H1 (cell line): ENCODE results near the gene TACR2.

Experiments
- CBX8 ChIP-seq: fragments of 300-800, 300-1000 bp; sonication (generic); IDR thresholded peaks from 2 replicates; pipeline ENCODE4 v1.7.1; 2016; ENCODE audit warnings: low read depth, low read length, borderline replicate concordance
- CHD2 ChIP-seq: IDR thresholded peaks from 2 replicates; pipeline ENCODE4 v1.6.1; 2012; ENCODE audit warnings: low read length, improper control_type of control experiment
- CREB1 ChIP-seq: IDR thresholded peaks from 2 replicates; pipeline ENCODE4 v1.6.1; 2012; ENCODE audit warnings: inconsistent platforms
- CTBP2 ChIP-seq: IDR thresholded peaks from 2 replicates; pipeline ENCODE4 v1.7.0; 2011; ENCODE audit warnings: borderline replicate concordance, mild to moderate bottlenecking, moderate library complexity, mixed read lengths, low read length; ENCODE audit not compliant: insufficient read depth, insufficient read length
- EZH2 ChIP-seq: fragments of 200-600 bp; sonication (generic); IDR thresholded peaks from 2 replicates; pipeline ENCODE4 v1.7.1; 2012; ENCODE audit warnings: low read depth, mild to moderate bottlenecking, moderate library complexity, low read length, inconsistent platforms; ENCODE audit not compliant: severe bottlenecking
- HDAC6 ChIP-seq: IDR thresholded peaks from one replicate; pipeline ENCODE4 v1.7.1; 2012; ENCODE audit warnings: low read depth, mild to moderate bottlenecking, inconsistent platforms, low read length, moderate library complexity
- POLR2A ChIP-seq, 2 experiments: IDR thresholded peaks; 1 replicate in 1 of 2; 2 replicates in 1 of 2; pipeline ENCODE4 v1.6.1; 2011; ENCODE audit warnings: low read depth in 2 of 2, low read length in 2 of 2, mild to moderate bottlenecking in 2 of 2; ENCODE audit errors: control extremely low read depth in 1 of 2
- POU5F1 ChIP-seq: IDR thresholded peaks from 2 replicates; pipeline ENCODE4 v1.6.1; 2011; ENCODE audit warnings: low read depth, mild to moderate bottlenecking, low read length, moderate library complexity
- RFX5 ChIP-seq: IDR thresholded peaks from 2 replicates; pipeline ENCODE4 v1.6.1; 2011; ENCODE audit warnings: low read depth, low read length, improper control_type of control experiment, borderline replicate concordance
- SP1 ChIP-seq: IDR thresholded peaks from 2 replicates; pipeline ENCODE4 v1.6.1; 2011; ENCODE audit warnings: low read depth, low read length
- SP4 ChIP-seq: IDR thresholded peaks from 2 replicates; pipeline ENCODE4 v1.6.1; 2012; ENCODE audit warnings: low read length, inconsistent platforms
- ZNF274 ChIP-seq: IDR thresholded peaks from 2 replicates; pipeline ENCODE4 v1.7.0; 2012; ENCODE audit warnings: low read length, borderline replicate concordance; ENCODE audit errors: extremely low read depth
- TF ChIP-seq, protein P1 (sequence below), 3 experiments: IDR thresholded peaks; 1 replicate in 2 of 3; 2 replicates in 1 of 3; pipeline versions ENCODE4 v1.5.1 to v1.6.1; 2011; ENCODE audit warnings: low read length in 3 of 3, mild to moderate bottlenecking in 3 of 3, inconsistent platforms in 2 of 3, low read depth in 1 of 3, moderate library complexity in 1 of 3; ENCODE audit not compliant: insufficient read depth in 1 of 3; ENCODE audit errors: control extremely low read depth in 1 of 3
- TF ChIP-seq, protein P2 (sequence below): IDR thresholded peaks from 2 replicates; pipeline ENCODE4 v1.6.1; 2012; ENCODE audit warnings: inconsistent platforms

DNA sequence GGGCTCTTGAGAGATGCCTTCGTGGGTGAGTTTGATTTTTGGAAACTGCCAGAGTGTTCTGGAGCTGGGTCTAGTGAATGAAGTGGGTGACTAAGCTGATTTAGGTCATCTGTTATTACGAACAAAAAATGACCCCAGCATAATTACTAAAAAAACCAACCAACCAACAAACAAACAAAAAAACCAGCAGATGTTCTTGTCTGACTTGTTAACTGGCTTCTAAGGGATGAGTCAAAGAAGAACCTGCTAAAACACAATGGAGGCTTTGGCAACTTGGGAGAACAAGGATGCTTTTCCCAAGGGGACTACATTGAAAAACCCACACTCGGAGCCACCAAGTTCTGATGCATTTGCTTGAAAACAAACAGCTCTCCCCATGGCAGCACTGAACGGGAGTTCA lies 11.5 kb downstream of the TACR2 start:
- TF ChIP-seq SP1 (no peak), HDAC6 (no peak), RFX5 (no peak), ZNF274 (no peak), POU5F1 (no peak), POLR2A (IDR thresholded peaks at IDR 0.05; ENCODE audit: control extremely low read depth in 1 of 2, low read depth in 2 of 2, low read length in 2 of 2) (no peak), SP4 (no peak), CHD2 (no peak), CTBP2 (no peak), CBX8 (no peak), CREB1 (no peak), EZH2 (no peak)
- TF ChIP-seq, protein P1, sequence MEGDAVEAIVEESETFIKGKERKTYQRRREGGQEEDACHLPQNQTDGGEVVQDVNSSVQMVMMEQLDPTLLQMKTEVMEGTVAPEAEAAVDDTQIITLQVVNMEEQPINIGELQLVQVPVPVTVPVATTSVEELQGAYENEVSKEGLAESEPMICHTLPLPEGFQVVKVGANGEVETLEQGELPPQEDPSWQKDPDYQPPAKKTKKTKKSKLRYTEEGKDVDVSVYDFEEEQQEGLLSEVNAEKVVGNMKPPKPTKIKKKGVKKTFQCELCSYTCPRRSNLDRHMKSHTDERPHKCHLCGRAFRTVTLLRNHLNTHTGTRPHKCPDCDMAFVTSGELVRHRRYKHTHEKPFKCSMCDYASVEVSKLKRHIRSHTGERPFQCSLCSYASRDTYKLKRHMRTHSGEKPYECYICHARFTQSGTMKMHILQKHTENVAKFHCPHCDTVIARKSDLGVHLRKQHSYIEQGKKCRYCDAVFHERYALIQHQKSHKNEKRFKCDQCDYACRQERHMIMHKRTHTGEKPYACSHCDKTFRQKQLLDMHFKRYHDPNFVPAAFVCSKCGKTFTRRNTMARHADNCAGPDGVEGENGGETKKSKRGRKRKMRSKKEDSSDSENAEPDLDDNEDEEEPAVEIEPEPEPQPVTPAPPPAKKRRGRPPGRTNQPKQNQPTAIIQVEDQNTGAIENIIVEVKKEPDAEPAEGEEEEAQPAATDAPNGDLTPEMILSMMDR (IDR thresholded peaks at IDR 0.05; ENCODE audit: control extremely low read depth in 1 of 3, insufficient read depth in 1 of 3, low read depth in 1 of 3, low read length in 3 of 3), result no peak
- TF ChIP-seq, protein P2, sequence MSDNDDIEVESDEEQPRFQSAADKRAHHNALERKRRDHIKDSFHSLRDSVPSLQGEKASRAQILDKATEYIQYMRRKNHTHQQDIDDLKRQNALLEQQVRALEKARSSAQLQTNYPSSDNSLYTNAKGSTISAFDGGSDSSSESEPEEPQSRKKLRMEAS, result no peak
